ENCODE data around the gene ABO. TPM values are rescaled to one million over a fixed set of nuclear protein-coding genes. Genes with fewer than 3 reads are reported as not detected.
"Not testable (repeated sequence)": the region's sequence is repeated elsewhere in the genome, so short reads cannot be mapped to it uniquely, and the experiment has no call there.

Gene ABO
- total RNA-seq, 1 donor from 2014 or later = 2.3 TPM

DNA sequence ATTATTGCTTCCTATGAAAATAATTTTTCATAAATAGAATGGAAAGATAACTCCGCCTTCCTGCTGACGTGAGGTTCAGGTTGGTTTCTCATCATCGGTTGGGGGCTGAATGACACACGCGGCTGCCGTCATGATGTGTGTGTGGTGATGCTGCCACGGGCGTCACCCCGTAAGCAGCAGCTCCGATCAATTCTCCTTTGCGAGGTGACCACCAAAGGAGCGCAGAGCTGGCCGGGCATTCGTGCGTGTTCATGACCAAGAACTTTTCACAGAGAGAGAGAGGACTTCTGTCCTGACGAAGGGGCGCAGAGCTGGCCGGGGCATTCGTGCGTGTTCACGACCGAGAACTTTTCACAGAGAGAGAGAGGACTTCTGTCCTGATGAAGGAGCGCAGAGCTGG, 30.7 kb upstream of the ABO start:
- H3K27ac Mint-ChIP-seq = no peak overlapping the region
- H3K9me3 Mint-ChIP-seq = peaks cover 9% of the 10 kb centered on the region
- H3K27me3 Mint-ChIP-seq (ENCODE audit: low read depth) = peaks cover 26% of the 10 kb centered on the region
- no peaks in the 10 kb centered on the region for H3K36me3 Mint-ChIP-seq
- no peaks in the 10 kb centered on the region for H3K4me1 Mint-ChIP-seq
- TF ChIP-seq, protein P1, sequence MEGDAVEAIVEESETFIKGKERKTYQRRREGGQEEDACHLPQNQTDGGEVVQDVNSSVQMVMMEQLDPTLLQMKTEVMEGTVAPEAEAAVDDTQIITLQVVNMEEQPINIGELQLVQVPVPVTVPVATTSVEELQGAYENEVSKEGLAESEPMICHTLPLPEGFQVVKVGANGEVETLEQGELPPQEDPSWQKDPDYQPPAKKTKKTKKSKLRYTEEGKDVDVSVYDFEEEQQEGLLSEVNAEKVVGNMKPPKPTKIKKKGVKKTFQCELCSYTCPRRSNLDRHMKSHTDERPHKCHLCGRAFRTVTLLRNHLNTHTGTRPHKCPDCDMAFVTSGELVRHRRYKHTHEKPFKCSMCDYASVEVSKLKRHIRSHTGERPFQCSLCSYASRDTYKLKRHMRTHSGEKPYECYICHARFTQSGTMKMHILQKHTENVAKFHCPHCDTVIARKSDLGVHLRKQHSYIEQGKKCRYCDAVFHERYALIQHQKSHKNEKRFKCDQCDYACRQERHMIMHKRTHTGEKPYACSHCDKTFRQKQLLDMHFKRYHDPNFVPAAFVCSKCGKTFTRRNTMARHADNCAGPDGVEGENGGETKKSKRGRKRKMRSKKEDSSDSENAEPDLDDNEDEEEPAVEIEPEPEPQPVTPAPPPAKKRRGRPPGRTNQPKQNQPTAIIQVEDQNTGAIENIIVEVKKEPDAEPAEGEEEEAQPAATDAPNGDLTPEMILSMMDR (IDR thresholded peaks at IDR 0.05; ENCODE audit: unreplicated experiment) = no peak
- no peak for DNase-seq (ENCODE audit: low spot score in 2 of 2, unreplicated experiment in 2 of 2)
- no peak overlapping the region for H3K4me3 Mint-ChIP-seq

DNA sequence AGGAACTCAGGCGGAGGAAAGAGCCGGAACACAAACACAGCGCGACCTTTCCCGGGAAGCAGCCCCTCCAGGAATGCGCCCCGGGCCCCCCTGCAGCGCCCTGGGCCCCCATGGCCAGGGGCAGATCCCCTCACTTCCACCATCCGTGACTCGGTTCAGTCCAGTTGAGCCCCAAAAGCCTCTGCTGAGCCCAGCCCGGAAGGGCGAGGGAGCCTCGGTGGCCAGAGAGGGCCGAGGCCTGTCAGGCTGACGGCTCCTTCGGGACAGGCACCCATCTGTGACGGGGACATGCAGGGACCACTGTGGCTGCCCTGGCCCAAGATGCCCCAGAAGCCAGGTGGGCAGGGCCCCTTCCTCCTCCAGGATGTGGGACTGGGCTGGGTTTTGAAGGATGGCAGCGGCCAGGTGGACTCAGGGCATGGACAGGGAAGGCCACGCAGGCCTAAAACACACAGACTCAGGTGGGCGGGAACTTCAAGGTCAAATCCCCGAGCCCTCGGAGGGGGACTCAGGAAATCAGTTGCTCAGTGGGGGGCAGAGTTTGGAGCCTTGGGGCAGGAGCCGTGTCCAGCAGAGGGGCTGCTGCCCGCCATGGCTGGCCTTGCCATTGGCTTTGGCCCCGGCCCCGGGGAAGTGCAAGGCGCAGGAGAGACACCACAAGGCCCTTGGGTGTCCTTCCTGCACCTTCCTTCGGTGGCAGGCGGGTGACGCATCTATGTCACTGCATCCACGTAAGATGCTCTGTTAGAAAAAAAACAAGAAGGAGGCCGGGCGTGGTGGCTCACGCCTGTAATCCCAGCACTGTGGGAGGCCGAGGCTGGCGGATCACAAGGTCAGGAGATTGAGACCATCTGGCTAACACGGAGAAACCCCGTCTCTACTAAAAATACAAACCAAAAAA, 29.7 kb upstream of the ABO start:
- Mint-ChIP-seq H3K4me3 (no peak overlapping the region), H3K4me1 (no peaks in the 10 kb centered on the region), H3K27me3 (ENCODE audit: low read depth) (peaks cover 27% of the 10 kb centered on the region), H3K36me3 (no peaks in the 10 kb centered on the region), H3K9me3 (peaks cover 6% of the 10 kb centered on the region), H3K27ac (no peak overlapping the region)
- TF ChIP-seq, protein P1 (IDR thresholded peaks at IDR 0.05; ENCODE audit: unreplicated experiment) = no peak
- no peak for DNase-seq (ENCODE audit: low spot score in 2 of 2, unreplicated experiment in 2 of 2)

DNA sequence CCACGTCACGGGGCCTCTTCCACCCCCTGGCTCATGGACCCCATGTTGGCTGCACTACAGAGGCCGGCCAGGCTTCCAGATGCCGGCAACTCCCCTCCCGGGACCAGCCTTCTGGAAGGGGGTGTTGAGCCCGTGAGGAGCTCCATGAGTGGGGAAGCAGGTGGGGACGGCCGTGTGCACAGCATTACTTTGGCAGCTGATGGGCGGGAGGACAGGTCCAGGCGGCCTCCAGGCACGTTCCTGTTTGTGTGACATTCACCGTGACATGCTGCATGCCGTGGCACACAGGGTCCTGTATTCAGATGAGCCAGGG, 29.1 kb upstream of the ABO start:
- Mint-ChIP-seq H3K4me1 (no peaks in the 10 kb centered on the region), H3K9me3 (no peaks in the 10 kb centered on the region), H3K36me3 (no peaks in the 10 kb centered on the region), H3K4me3 (no peak overlapping the region), H3K27me3 (ENCODE audit: low read depth) (peaks cover 32% of the 10 kb centered on the region), H3K27ac (no peak overlapping the region)
- DNase-seq (ENCODE audit: low spot score in 2 of 2, unreplicated experiment in 2 of 2) = no peak
- TF ChIP-seq, protein P1 (IDR thresholded peaks at IDR 0.05; ENCODE audit: unreplicated experiment) = no peak

DNA sequence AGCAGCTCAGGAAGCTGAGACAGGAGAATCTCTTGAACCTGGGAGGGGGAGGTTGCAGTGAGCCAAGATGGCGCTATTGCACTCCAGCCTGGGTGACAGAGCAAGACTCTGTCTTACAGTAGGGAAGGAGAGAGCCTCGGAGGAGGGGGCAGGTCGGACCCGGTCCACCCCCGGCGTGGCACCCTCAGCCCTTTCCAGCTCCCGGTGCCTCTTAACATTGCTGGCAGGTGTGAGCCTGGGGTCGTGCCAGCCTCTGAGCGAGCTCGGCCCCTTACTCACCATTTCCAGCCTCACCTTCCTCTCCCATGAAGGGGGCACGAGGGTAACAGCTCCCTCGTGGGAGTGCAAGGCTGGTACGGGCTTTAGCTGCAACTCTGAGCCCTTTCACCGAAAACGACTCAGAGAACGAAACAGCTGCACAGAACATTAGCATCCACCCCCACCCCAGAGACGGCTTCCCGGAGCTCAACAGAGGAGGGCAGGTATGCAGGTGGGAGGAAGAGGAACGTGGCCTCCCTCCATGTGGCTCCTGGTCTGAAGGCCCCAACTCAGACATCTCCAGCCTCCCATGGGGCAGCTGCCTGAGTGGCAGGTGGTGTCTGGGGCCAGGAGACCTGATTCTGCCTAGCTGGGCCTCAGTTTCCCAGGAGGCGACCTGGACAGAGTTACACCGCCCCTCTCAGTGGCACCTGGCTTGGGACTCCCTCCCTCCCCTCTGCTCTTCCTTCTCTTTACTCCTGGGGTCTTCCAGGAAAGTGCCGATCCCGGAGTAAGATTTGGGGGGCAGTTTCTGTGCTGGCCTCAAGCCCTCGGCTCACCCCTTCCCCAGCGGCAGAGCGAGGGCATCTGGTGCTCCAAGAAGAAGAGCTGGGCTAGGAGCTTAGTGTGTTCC, 28.5 kb upstream of the ABO start:
- Mint-ChIP-seq H3K36me3 (no peaks in the 10 kb centered on the region), H3K4me1 (no peaks in the 10 kb centered on the region), H3K27ac (no peak overlapping the region), H3K27me3 (ENCODE audit: low read depth) (peaks cover 30% of the 10 kb centered on the region), H3K4me3 (no peak overlapping the region), H3K9me3 (no peaks in the 10 kb centered on the region)
- TF ChIP-seq, protein P1 (IDR thresholded peaks at IDR 0.05; ENCODE audit: unreplicated experiment) = no peak
- DNase-seq (ENCODE audit: low spot score in 2 of 2, unreplicated experiment in 2 of 2) = no peak

DNA sequence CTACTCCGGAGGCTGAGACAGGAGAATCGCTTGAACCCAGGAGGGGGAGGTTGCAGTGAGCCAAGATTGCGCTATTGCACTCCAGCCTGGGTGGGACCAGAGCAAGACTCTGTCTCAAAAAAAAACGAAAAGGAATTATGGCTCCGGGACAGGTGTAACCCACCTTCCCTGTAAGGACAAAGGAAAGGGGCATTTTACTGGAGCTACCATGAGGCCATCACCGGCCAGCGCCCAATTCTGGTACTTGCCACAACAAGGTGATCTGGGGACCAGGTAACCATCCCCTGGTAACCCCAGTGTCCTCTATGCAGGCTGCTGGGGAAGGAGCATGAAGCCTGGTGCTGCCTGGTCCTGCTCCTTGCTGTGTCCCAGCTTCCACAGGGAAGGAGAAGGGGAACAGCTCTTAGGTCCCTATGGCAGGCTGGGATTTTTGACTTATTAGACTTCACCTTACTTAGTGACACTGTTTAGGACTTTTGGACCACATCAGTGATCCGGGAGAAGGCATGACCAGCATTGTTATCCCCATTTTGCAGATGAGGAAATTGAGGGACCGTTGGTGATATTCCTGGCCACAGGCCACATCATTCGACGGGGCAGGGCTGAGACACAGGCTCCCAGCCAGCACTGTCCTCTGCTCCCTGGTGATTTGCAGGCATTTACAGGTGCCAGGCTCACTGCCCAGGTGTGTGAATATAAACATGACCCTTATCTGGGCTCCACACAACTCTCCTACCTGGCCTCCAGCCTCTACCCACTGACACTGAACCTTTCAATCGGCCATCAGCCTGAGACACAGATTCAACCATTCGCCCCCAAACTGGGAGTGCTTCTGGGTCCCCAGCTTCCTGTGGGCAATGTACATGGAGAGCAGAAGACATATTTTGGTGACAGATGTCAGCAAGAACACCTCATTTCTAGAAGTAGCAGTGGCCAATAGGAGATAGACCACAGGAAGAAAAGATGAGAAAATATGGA, 26.5 kb upstream of the ABO start:
- H3K27me3 Mint-ChIP-seq (ENCODE audit: low read depth) = peaks cover 22% of the 10 kb centered on the region
- peaks cover 4% of the 10 kb centered on the region for H3K9me3 Mint-ChIP-seq
- no peaks in the 10 kb centered on the region for H3K4me1 Mint-ChIP-seq
- TF ChIP-seq, protein P1 (IDR thresholded peaks at IDR 0.05; ENCODE audit: unreplicated experiment) = no peak
- H3K4me3 Mint-ChIP-seq = no peak overlapping the region
- H3K36me3 Mint-ChIP-seq = no peaks in the 10 kb centered on the region
- H3K27ac Mint-ChIP-seq = no peak overlapping the region
- no peak for DNase-seq (ENCODE audit: low spot score in 2 of 2, unreplicated experiment in 2 of 2)

DNA sequence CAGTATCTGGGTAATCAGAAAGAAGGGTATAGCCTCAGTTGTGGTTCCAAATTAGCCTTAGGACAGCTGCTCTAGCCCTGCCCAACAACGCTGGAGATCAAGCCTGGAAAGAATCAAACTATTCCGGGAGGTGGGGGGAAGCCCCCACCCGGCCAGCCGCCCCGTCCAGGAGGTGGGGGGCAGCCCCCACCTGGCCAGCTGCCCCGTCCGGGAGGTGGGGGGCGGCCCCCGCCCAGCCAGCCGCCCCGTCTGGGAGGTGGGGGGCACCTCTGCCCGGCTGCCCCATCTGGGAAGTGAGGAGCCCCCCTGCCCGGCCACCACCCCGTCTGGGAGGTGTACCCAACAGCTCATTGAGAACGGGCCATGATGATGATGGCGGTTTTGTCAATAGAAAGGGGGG, 25.0 kb upstream of the ABO start:
- H3K27me3 Mint-ChIP-seq (ENCODE audit: low read depth) = peaks cover 16% of the 10 kb centered on the region
- DNase-seq (ENCODE audit: low spot score in 2 of 2, unreplicated experiment in 2 of 2); H3K4me1 Mint-ChIP-seq; H3K27ac Mint-ChIP-seq; H3K4me3 Mint-ChIP-seq; H3K9me3 Mint-ChIP-seq; H3K36me3 Mint-ChIP-seq: not testable (repeated sequence)
